HG02588 (cell line): ENCODE results near the gene SLC12A3.
A peak's percentile ranks its signal among the peaks of the same experiment; 100 is the strongest.

ENCODE experiments used
- ATAC-seq: cut with Tn5 transposase; IDR thresholded peaks from one replicate; pipeline ENCODE4 v1.9.1; 2021; ENCODE audit warnings: mild to moderate bottlenecking, moderate library complexity; ENCODE audit not compliant: unreplicated experiment

Gene SLC12A3

DNA sequence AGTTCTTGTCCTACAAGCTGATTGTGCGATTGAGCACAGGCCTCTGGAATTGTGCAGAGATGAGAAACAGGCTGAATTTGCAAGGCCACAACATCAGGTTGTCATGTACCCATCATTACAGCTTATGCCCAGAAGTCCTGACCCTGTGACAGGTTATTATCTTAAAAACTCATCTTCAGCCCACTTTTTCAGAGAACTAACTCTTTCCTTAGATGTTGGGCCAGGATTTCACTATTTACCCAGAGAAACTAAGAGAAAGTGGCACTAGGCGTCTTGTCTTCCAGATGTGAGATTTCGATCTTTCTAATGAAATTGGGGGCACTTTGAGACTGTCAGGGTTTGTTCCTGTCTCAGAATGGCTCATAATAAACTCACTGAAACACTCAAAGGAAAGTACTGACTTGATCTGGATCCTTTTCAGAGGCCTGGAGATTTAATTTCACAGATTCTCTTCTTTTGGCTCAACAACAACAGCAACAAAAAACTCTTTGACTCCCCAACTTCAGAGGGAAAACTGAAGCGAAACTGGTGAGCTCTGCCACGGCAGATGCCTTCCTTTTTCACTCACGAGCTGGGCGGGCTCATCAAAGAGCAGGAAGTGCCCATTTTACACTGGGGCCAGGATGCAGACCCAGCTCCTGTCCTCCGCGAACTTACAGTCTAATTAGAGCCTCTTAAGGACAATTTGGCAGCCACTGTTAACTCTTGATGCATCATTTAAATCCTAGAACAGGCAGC is 17.7 kb upstream of the SLC12A3 start:
- no peak for ATAC-seq

DNA sequence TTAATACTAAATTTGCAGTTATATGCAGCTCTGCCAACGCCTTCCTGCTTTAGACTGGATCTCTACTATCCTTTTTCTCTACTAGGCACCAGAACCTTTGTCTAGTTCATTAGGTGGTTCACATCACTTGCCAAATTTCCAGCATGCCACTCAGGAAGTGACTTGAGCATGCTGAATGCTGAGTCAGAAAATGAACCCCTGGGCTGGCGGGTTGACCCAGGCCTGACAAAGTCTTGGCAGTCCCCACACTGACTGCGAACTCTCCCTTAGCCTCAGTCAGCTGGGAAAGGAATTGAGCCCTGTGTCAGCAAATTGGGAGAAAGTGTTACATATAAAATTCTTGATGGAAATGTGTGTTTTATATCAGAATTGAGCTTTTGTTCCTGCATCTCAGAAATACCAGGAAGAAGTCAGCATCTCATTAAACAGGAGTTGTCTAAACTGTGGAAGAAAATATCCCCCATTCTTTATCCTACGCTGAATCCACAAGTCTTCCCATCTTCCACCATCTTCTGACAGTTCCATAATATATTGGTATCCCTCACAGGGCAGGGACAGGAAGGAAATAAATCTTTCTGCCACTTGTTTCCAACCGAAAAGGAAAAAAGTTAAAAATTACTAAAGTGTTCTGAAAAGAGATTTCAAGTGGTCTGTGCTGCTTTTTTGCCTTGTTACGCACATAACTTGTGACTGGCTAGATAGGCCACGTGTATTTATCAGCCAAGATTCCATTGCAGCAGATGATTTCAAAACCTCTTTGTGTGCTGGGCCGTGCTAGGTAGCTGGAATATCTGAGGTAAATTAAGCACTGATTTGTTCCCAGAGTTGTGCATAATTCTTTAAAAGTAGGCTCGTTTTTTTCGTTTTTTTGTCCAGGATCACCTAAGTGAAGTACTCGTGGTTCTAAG is 16.7 kb upstream of the SLC12A3 start:
- no peak for ATAC-seq

DNA sequence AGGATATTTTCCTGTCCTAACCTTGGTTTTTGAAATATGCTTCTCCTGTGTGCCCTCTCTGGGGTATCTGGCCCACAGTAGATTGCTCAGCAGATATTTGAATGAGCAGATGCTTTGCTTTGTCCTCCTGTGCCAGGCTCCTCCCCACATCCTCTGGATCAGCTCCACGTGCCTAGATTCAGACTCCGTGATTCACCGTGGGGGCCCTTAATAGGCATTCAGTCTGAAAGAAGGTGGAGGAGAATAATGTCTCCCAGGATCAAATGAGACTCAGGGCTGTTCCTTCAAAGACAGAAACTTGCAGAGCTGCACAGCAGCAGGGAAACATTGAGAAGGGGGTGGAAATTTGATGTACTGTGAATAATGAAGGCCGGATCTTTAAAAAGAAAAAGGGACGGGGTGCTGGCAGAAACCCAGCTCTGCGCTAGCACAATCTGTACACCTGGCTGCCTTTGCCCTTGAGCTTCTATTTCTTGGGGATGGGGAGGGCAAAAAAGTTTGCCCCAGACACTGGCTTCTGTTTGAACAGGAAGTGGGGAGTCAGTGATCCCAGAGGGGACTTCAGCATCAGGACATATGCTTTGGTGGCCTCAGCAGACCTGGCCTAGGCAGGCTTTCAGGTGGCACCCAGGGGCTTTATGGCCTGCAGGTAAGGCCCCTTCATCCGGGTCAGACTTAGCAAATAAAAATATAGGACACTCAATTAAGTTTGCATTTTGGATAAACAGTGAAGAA is 15.9 kb upstream of the SLC12A3 start:
- ATAC-seq, result no peak

DNA sequence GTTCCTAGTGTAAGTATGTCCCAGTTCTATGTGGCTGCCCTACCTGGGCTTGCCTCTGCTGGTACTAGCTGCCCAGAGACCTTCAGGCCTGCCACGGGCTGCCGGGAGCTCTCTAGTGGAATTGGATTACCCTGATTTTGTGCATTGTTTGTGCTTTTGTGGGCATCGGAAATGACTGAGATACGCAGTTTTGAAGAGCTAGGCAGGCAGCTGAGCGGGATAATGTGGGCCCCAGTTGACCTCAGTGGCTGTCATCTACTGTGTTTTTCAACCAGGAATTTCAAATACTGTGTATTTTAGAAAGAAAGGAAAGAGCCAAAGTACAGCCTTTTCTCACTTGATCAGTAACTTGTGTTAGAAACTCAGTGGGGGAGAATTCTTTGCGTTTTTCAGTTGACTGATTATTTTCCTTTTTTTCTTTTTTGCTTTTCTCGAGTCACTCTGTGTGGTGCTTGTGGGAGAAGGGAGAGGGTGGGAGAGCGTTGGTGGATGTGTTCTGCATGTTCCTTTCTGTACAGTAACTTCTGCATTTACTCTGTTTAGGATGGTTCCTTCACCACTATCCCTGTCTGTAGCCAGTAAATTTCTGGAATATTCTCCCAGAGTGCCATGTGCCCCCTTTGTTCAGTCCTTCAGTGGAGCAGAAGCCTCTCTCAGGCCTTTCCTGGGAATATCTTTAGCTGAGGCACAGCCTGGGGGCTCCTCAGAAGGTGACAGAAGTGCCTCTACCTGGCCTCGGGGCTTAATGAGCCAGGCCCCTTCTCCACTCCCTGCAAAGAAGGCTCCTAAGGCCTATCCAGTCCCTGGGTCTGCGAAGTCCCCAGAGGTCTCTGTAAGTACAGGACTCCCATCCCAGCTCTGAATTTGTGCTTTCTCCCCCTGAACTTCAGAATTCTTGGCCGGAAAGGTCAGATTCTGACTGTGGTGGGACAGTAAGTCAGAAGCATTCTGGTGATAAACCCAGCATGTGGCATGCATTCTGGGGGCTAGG is 15.0 kb upstream of the SLC12A3 start:
- ATAC-seq, result no peak

DNA sequence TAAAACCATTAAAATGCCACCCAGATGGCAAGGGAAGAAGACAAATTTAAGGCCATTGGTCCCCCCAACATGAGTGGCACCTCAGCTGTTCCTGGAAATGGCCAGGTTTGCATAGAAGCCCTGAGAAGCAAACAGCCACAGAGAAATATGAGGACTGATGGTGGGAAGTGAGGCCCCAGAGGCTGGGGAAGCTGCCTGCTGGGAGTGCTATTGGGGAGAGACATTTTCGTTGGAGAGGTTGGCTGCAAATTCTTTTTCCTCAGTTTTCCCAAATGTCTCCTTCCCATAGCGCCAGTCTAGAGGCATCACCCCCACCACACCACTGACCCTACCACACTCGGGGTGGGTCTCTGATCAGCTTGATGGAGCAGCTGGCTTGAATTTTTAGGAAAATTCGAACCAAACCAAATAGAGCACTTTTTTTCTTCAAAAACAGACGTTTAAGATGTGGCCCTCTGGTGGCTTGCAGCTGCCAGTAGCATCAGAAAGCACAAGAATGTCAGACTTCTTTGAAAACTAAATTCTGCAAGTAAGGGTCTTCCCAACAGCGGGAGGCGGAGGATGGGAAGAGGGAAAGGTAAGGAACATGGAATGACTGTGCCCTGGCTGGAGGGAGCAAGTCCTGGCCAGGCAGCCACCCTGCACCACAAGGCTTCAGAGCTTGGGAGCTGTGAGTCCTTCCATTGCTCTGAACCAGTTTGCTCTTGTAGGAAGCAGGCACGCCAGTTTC is 13.2 kb upstream of the SLC12A3 start:
- no peak for ATAC-seq

GRCh38 chr16:56852401-56852730 is 12.6 kb upstream of the SLC12A3 start:
- ATAC-seq, result no peak

DNA sequence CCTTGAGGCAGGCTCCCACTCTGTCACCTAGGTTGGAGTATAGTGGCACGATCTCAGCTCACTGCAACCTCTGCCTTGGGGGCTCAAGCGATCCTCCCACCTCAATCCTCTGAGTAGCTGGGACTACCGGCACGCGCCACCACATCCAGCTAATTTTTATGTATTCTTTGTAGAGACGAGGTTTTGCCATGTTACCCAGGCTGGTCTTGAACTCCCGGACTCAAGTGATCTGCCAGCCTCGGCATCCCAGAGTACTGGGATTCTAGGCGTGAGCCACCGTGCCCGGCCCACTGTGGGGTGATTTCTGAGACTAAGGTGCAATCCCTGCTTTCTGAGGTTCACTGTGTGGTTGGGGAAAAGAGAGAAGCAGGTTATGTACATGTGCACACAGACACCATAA is 12.0 kb upstream of the SLC12A3 start:
- no peak for ATAC-seq

DNA sequence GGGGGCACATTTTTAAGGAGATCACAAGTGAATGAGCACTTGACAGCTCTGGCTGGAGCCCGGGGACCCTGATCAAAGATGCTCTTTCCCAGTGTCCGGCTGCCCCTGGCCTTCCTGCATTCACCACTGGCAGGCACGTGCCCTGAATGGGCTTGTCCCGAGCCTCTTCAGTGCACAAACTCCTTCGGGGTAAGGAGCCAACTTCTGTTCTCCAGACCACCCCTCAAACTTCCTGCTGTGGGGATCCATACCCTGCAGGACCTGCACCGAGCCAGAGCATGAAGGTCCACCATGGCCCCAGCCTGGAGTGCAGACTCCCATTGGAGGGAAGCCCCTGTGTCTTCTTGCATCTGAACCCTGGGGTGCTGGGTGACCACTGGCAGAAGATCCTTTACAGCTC is 9.8 kb upstream of the SLC12A3 start:
- no peak for ATAC-seq

DNA sequence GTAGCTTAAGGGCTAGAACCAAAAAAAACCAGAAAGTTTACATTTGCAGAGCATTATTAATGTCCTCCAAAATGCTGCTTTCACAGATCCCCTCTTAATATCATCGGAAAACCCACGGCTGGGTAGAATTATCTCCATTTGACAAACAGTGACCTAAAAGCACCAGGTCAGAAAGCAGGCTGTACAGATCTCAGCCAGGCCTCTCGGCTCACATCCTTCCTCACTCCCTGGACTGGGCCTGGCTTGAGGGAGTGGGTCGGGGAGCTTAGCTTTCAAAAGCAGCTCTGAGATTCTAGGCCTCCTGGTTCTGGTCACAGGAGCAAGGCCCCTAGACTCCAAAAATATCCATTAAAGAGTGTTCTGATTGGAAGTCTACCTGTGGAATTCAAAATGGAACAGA is 9.1 kb upstream of the SLC12A3 start:
- ATAC-seq, result no peak

DNA sequence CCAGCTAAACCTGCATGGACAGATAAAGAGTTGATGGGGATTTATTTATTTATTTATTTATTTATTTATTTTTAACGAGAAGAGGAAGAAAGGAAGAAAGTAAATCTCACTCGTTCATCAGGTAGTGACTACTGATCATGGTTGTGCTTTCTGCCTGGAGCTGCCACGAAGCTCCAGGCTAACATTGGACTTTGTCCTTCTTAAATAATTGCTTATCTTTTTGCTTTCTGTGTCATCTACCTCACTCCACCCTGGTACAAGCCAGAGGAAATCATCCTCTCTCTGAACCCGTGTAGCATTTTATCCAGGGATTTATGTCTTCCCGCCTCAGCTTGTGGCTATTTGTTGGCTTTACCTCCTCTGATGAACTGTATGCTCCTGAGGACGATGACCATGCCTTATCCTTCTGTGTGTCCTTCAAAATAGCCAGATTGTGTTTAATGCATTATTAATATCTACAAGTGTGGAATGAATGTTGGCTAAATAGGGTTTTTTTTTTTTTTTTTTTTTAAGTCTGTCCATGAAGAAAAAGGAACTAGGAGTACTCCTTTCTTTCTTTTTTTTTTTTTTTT is 8.0 kb upstream of the SLC12A3 start:
- ATAC-seq, result no peak

- no peak for ATAC-seq
Observed at GRCh38 chr16:56858374-56858773, 6.6 kb upstream of the SLC12A3 start.

GRCh38 chr16:56859636-56860035 is 5.4 kb upstream of the SLC12A3 start:
- ATAC-seq, result no peak

- ATAC-seq, result peak; percentile 60
Observed at GRCh38 chr16:56860226-56861020, 4.6 kb upstream of the SLC12A3 start.

GRCh38 chr16:56861092-56861610 is 3.9 kb upstream of the SLC12A3 start:
- no peak for ATAC-seq

- no peak for ATAC-seq
Observed at GRCh38 chr16:56861756-56862155, 3.3 kb upstream of the SLC12A3 start.

- ATAC-seq, result no peak
Observed at GRCh38 chr16:56862776-56863175, 2.2 kb upstream of the SLC12A3 start.

- no peak for ATAC-seq
Observed at GRCh38 chr16:56865394-56866062, 521 bp downstream of the SLC12A3 start.
